Nephron (organoid): ENCODE measurements around the gene PRR35.

Experiments used
- H3K27ac Mint-ChIP-seq, 3 experiments: 2 replicates each; pipeline ENCODE4 v1.8.0; 2020; ENCODE audit warnings: mixed read lengths in 3 of 3, mild to moderate bottlenecking in 2 of 3, moderate library complexity in 1 of 3
- H3K27me3 Mint-ChIP-seq: 2 replicates; pipeline ENCODE4 v1.8.0; 2021; ENCODE audit warnings: low read depth, mild to moderate bottlenecking, moderate library complexity, mixed read lengths
- H3K36me3 Mint-ChIP-seq: 2 replicates; pipeline ENCODE4 v1.8.0; 2020; ENCODE audit warnings: low read depth, mixed read lengths
- H3K4me1 Mint-ChIP-seq: 2 replicates; pipeline ENCODE4 v1.8.0; 2020; ENCODE audit warnings: mixed read lengths
- H3K4me3 Mint-ChIP-seq, 3 experiments: 2 replicates each; pipeline ENCODE4 v1.8.0; 2020; ENCODE audit warnings: mild to moderate bottlenecking in 3 of 3, mixed read lengths in 3 of 3, moderate library complexity in 2 of 3
- H3K9me3 Mint-ChIP-seq: 2 replicates; pipeline ENCODE4 v1.8.0; 2020; ENCODE audit warnings: mixed read lengths
- CTCF ChIP-seq, 3 experiments: fragments of 200-600 bp; sonication (generic); IDR thresholded peaks; one replicate each; pipeline ENCODE4 v1.5.0; 2021; ENCODE audit warnings: antibody characterized with exemption in 3 of 3; ENCODE audit not compliant: unreplicated experiment in 3 of 3

The PRR35 gene

GRCh38 chr16:568401-569258 lies 8.4 kb downstream of the PRR35 start:
- no peaks in the 10 kb centered on the region for H3K27me3 Mint-ChIP-seq

GRCh38 chr16:569445-570254 lies 9.5 kb downstream of the PRR35 start, which contains the start of gene PIGQ:
PIGQ (plus strand) TSS chr16:569968; CDS start chr16:574075, 4,107 bp downstream.
- H3K27me3 Mint-ChIP-seq = no peaks in the 10 kb centered on the region
- peak within 1 kb of the TSS; percentile 90 to 99 (median 96) for H3K27ac Mint-ChIP-seq
- H3K36me3 Mint-ChIP-seq = no peaks in the 10 kb centered on the region
- peaks cover 35% of the 10 kb centered on the region for H3K4me1 Mint-ChIP-seq
- H3K4me3 Mint-ChIP-seq = peak within 1 kb of the TSS; percentile 92 to 93 (median 93)
- H3K9me3 Mint-ChIP-seq = no peaks in the 10 kb centered on the region
- no peak for TF ChIP-seq CTCF (IDR thresholded peaks at IDR 0.05; ENCODE audit: unreplicated experiment in 3 of 3)

More at GRCh38 chr16:568401-569258, 8.4 kb downstream of the PRR35 start:
- peak overlapping the region; percentile 92 to 93 (median 93) for H3K4me3 Mint-ChIP-seq
- no peak for TF ChIP-seq CTCF (IDR thresholded peaks at IDR 0.05; ENCODE audit: unreplicated experiment in 3 of 3)
- peak overlapping the region; percentile 90 to 99 (median 96) for H3K27ac Mint-ChIP-seq
- peaks cover 35% of the 10 kb centered on the region for H3K4me1 Mint-ChIP-seq
- no peaks in the 10 kb centered on the region for H3K9me3 Mint-ChIP-seq
- H3K36me3 Mint-ChIP-seq = no peaks in the 10 kb centered on the region

GRCh38 chr16:572865-573650 lies 12.9 kb downstream of the PRR35 start:
- H3K4me1 Mint-ChIP-seq = peaks cover 25% of the 10 kb centered on the region
- H3K27ac Mint-ChIP-seq = no peak overlapping the region
- H3K4me3 Mint-ChIP-seq = no peak overlapping the region
- TF ChIP-seq CTCF (IDR thresholded peaks at IDR 0.05; ENCODE audit: unreplicated experiment in 3 of 3) = no peak
- H3K36me3 Mint-ChIP-seq = no peaks in the 10 kb centered on the region
- H3K9me3 Mint-ChIP-seq = no peaks in the 10 kb centered on the region
- H3K27me3 Mint-ChIP-seq = no peaks in the 10 kb centered on the region

GRCh38 chr16:574021-574760 lies 14.0 kb downstream of the PRR35 start:
- no peak for TF ChIP-seq CTCF (IDR thresholded peaks at IDR 0.05; ENCODE audit: unreplicated experiment in 3 of 3)
- Mint-ChIP-seq H3K4me3 (no peak overlapping the region), H3K27ac (no peak overlapping the region), H3K9me3 (no peaks in the 10 kb centered on the region), H3K4me1 (peaks cover 20% of the 10 kb centered on the region), H3K27me3 (no peaks in the 10 kb centered on the region), H3K36me3 (no peaks in the 10 kb centered on the region)
